Sigmoid colon (tissue), 4 donors: ENCODE measurements around the gene HOXD12.

Experiments used
- EP300 ChIP-seq, 4 donors: sonication (generic); formaldehyde crosslinking; IDR thresholded peaks; one replicate each; pipeline ENCODE4 v1.6.1; 2017; ENCODE audit warnings: antibody characterized with exemption in 4 of 4
- POLR2A ChIP-seq, 2 donors: fragments of 450-650 bp; IDR thresholded peaks; one replicate each; pipeline ENCODE4 v1.6.1; 2016; ENCODE audit warnings: antibody characterized with exemption in 2 of 2, mild to moderate bottlenecking in 2 of 2, moderate library complexity in 2 of 2
- POLR2AphosphoS5 ChIP-seq, 4 donors: sonication (generic); formaldehyde crosslinking; IDR thresholded peaks; one replicate each; pipeline ENCODE4 v1.6.1; 2017; ENCODE audit warnings: antibody characterized with exemption in 4 of 4

GRCh38 chr2:176068419-176068832 lies 31.2 kb upstream of the HOXD12 start:
- TF ChIP-seq EP300 (IDR thresholded peaks at IDR 0.05) (no peak), POLR2AphosphoS5 (IDR thresholded peaks at IDR 0.05) (no peak), POLR2A (IDR thresholded peaks at IDR 0.05) (no peak)
